Neural progenitor cell (in vitro differentiated cells): Measurements from ENCODE around the gene CHD6.

Experiments
- CTCF ChIP-seq: fragments of 200-600 bp; sonication (generic); IDR thresholded peaks from 2 replicates; pipeline ENCODE4 v1.5.1; 2017; ENCODE audit warnings: antibody characterized with exemption, mild to moderate bottlenecking
- EZH2phosphoT487 ChIP-seq: fragments of 200-600 bp; sonication (generic); IDR thresholded peaks from 2 replicates; pipeline ENCODE4 v1.6.1; 2017; ENCODE audit warnings: antibody characterized with exemption

DNA sequence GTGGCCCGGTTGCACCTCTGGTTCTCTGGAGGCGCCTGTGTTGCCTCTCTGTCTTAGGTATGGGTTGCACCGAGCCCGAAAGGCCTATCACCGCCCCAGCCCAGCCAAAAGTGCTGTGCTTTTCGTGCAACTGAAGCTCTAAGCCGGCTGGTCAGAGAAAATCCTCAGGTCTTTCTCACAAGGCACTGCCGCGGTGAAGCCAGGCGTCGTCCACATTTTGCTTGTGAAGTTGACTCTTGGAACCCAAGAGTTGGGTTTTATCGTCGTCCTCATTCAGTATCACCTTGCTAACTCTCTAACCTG, 250.8 kb downstream of the CHD6 start:
- no peak for TF ChIP-seq CTCF
- no peak for TF ChIP-seq EZH2phosphoT487
